ENCODE data around the gene PRUNE2.

DNA sequence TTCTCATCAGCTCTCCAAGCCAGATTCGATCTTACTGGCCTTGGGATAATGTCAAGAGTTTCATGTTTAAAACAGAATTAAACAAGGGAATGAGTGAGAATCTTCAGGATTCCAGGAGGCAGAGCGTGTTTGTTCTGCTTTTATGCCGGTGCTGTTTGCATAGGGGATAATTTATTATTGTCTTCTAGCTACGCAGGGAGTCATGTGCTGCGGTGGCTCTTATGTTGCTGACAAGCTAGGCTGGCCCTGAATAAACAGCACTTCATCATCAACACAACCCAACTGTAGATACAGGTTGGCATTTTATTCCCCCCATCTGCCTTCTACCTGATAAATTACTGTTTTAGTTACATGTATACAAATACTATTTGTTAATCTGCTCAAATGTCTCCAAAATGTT, 188.7 kb downstream of the PRUNE2 start:
- TF ChIP-seq HMG20A (CRISPR knock-in tag; conservative IDR thresholded peaks at IDR 0.05) (no peak), GABPA (tag; conservative IDR thresholded peaks at IDR 0.05; ENCODE audit: low read depth) (no peak), NR1H2 (CRISPR knock-in tag; IDR thresholded peaks at IDR 0.05) (no peak), SMARCB1 (IDR thresholded peaks at IDR 0.05; ENCODE audit: insufficient read length, low read depth) (no peak), NCOR1 (IDR thresholded peaks at IDR 0.05) (no peak), CHD4 (IDR thresholded peaks at IDR 0.05; ENCODE audit: insufficient read depth, insufficient replicate concordance, low read depth, low read length, poor library complexity, severe bottlenecking) (no peak), NFRKB (IDR thresholded peaks at IDR 0.05; ENCODE audit: low read depth) (no peak), HNRNPL (IDR thresholded peaks at IDR 0.05; ENCODE audit: low read depth, low read length) (no peak)
- TF ChIP-seq, protein P1, sequence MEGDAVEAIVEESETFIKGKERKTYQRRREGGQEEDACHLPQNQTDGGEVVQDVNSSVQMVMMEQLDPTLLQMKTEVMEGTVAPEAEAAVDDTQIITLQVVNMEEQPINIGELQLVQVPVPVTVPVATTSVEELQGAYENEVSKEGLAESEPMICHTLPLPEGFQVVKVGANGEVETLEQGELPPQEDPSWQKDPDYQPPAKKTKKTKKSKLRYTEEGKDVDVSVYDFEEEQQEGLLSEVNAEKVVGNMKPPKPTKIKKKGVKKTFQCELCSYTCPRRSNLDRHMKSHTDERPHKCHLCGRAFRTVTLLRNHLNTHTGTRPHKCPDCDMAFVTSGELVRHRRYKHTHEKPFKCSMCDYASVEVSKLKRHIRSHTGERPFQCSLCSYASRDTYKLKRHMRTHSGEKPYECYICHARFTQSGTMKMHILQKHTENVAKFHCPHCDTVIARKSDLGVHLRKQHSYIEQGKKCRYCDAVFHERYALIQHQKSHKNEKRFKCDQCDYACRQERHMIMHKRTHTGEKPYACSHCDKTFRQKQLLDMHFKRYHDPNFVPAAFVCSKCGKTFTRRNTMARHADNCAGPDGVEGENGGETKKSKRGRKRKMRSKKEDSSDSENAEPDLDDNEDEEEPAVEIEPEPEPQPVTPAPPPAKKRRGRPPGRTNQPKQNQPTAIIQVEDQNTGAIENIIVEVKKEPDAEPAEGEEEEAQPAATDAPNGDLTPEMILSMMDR (IDR thresholded peaks at IDR 0.05 in 2 of 3, conservative IDR thresholded peaks at IDR 0.05 in 1 of 3; ENCODE audit: insufficient read depth in 2 of 3, low read depth in 1 of 3, low read length in 3 of 3) = no peak

Data from K562 (cell line).